Nephron (organoid): ENCODE data around the gene SUN5.

ENCODE experiments used
- H3K27ac Mint-ChIP-seq, 3 experiments: 2 replicates each; pipeline ENCODE4 v1.8.0; 2020; ENCODE audit warnings: mixed read lengths in 3 of 3, mild to moderate bottlenecking in 2 of 3, moderate library complexity in 1 of 3
- H3K27me3 Mint-ChIP-seq: 2 replicates; pipeline ENCODE4 v1.8.0; 2021; ENCODE audit warnings: low read depth, mild to moderate bottlenecking, moderate library complexity, mixed read lengths
- H3K36me3 Mint-ChIP-seq: 2 replicates; pipeline ENCODE4 v1.8.0; 2020; ENCODE audit warnings: low read depth, mixed read lengths
- H3K4me1 Mint-ChIP-seq: 2 replicates; pipeline ENCODE4 v1.8.0; 2020; ENCODE audit warnings: mixed read lengths
- H3K4me3 Mint-ChIP-seq, 3 experiments: 2 replicates each; pipeline ENCODE4 v1.8.0; 2020; ENCODE audit warnings: mild to moderate bottlenecking in 3 of 3, mixed read lengths in 3 of 3, moderate library complexity in 2 of 3
- H3K9me3 Mint-ChIP-seq: 2 replicates; pipeline ENCODE4 v1.8.0; 2020; ENCODE audit warnings: mixed read lengths
- CTCF ChIP-seq, 3 experiments: fragments of 200-600 bp; sonication (generic); IDR thresholded peaks; one replicate each; pipeline ENCODE4 v1.5.0; 2021; ENCODE audit warnings: antibody characterized with exemption in 3 of 3; ENCODE audit not compliant: unreplicated experiment in 3 of 3

Gene SUN5

DNA sequence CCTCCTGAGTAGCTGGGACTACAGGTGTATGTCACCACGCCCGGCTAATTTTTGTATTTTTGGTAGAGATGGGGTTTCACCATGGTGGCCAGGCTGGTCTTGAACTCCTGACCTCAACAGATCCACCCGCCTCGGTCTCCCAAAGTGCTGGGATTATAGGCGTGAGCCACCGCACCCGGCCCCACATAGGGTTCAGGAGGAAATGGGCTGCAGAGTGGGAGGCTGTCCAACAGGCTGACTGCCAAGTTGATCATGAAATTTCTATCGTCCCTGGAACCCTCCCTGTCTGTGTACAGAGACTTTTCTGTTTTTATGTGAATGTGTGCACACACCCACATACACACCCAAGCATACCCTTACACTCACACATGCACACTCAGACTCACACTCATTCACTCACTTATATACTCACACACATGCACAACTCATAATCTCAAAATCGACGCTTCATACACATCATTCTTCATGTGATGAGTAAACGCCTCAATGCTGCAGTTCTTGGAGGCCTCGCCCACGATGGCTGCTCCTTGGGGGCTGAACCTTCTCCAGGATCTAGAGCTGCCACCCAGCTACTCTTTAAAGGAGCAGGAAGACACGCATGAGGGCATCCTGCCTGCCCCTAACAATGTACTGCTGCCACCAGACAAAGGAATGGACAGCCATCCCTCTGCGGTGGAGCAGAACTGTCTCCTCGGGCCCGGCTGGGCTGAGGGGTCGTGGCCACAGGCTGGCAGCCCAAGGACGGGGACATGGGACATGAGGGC, 35.6 kb downstream of the SUN5 start:
- Mint-ChIP-seq H3K4me1 (no peaks in the 10 kb centered on the region), H3K27me3 (peaks cover 8% of the 10 kb centered on the region), H3K36me3 (no peaks in the 10 kb centered on the region), H3K9me3 (no peaks in the 10 kb centered on the region), H3K27ac (no peak overlapping the region), H3K4me3 (no peak overlapping the region)
- TF ChIP-seq CTCF (IDR thresholded peaks at IDR 0.05; ENCODE audit: unreplicated experiment in 3 of 3), result no peak

GRCh38 chr20:32967961-32968457, 36.2 kb downstream of the SUN5 start:
- Mint-ChIP-seq H3K27ac (no peak overlapping the region), H3K4me1 (no peaks in the 10 kb centered on the region), H3K4me3 (no peak overlapping the region), H3K27me3 (peaks cover 8% of the 10 kb centered on the region), H3K36me3 (no peaks in the 10 kb centered on the region), H3K9me3 (no peaks in the 10 kb centered on the region)
- no peak for TF ChIP-seq CTCF (IDR thresholded peaks at IDR 0.05; ENCODE audit: unreplicated experiment in 3 of 3)

GRCh38 chr20:32966881-32967781, 37.1 kb downstream of the SUN5 start:
- no peaks in the 10 kb centered on the region for H3K36me3 Mint-ChIP-seq
- TF ChIP-seq CTCF (IDR thresholded peaks at IDR 0.05; ENCODE audit: unreplicated experiment in 3 of 3), result no peak
- no peak overlapping the region for H3K27ac Mint-ChIP-seq
- H3K9me3 Mint-ChIP-seq, result no peaks in the 10 kb centered on the region
- peaks cover 8% of the 10 kb centered on the region for H3K27me3 Mint-ChIP-seq
- no peak overlapping the region for H3K4me3 Mint-ChIP-seq
- H3K4me1 Mint-ChIP-seq, result no peaks in the 10 kb centered on the region

DNA sequence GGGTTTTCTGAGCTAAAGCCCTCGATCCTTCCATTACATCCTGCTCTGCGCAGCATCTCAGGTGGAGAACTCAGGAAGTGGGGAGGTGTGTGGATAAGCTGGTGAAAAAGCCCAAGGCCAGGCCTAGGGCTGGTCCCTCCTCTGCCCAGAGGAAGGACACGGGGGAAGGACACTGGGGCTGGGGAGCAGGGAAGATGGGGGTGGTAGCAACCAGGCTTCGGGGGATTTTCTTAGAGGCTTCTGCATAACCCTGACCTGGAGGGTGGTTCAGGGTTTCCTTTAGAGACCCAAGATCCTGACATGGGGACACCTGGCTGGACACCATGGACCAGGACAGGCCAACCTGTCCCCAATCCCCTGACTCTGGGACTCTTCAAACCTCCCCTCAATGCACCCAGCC, 37.9 kb downstream of the SUN5 start:
- H3K36me3 Mint-ChIP-seq, result no peaks in the 10 kb centered on the region
- TF ChIP-seq CTCF (IDR thresholded peaks at IDR 0.05; ENCODE audit: unreplicated experiment in 3 of 3), result no peak
- H3K4me1 Mint-ChIP-seq, result no peaks in the 10 kb centered on the region
- no peak overlapping the region for H3K4me3 Mint-ChIP-seq
- H3K9me3 Mint-ChIP-seq, result no peaks in the 10 kb centered on the region
- peaks cover 8% of the 10 kb centered on the region for H3K27me3 Mint-ChIP-seq
- H3K27ac Mint-ChIP-seq, result no peak overlapping the region

DNA sequence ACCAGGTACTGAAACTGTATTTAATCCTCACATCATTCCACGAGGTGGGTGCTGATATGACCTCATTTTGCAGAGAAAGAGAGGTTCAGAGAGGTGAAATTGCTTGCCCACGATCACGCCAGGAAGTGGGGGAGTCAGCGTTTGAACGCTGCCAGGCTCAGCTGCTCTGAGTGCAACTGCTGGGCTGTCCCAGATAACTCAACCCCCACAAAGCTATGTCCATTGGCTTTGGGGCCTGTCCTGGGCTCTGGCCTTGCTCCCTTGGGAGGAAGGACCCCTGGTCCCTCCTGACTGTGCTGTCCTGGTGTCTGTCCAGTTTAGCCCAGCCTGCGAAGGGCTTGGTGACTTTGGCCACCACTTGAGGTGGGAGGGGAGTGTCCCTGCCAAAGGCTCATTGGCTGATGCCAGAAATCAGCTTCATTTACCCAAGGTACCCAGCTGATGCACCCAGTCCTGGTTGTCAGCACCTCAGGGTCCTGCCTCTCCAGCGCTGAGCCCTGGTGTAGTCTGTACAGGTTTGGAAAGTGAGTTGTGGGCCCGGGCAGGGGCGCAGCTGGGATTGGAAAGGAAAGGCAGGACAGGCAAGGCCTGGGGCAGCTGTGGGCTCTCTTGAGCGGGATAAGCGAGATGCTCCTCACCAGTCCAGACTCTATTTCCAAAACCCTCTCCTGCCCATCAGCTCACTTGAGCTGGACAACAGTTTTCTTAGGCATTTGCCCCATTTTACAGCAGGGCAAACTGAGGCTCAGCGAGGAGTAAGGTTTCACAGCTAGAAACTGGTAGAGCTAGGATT, 38.5 kb downstream of the SUN5 start:
- TF ChIP-seq CTCF (IDR thresholded peaks at IDR 0.05; ENCODE audit: unreplicated experiment in 3 of 3), result no peak
- H3K4me1 Mint-ChIP-seq, result no peaks in the 10 kb centered on the region
- H3K9me3 Mint-ChIP-seq, result no peaks in the 10 kb centered on the region
- H3K27ac Mint-ChIP-seq, result no peak overlapping the region
- peaks cover 8% of the 10 kb centered on the region for H3K27me3 Mint-ChIP-seq
- H3K4me3 Mint-ChIP-seq, result no peak overlapping the region
- no peaks in the 10 kb centered on the region for H3K36me3 Mint-ChIP-seq
